Omental fat pad (tissue), 4 donors: ENCODE measurements around the gene CASP8. TPM values are rescaled to one million over a fixed set of nuclear protein-coding genes. Genes with fewer than 3 reads are reported as not detected.
"Not testable (repeated sequence)": the region's sequence is repeated elsewhere in the genome, so short reads cannot be mapped to it uniquely, and the experiment has no call there.

ENCODE experiments used
- ATAC-seq: fragments of 150-250 bp; one replicate; pipeline ENCODE4 v1.9.1; 2016; ENCODE audit warnings: mild to moderate bottlenecking, moderate library complexity; ENCODE audit not compliant: low FRiP score
- DNase-seq: peaks from one replicate; pipeline ENCODE4 v3.0.0-alpha.2; 2019; ENCODE audit warnings: low spot score
- total RNA-seq, 4 donors: library from RNA; depleted of rRNA; stranded (reverse); fragments of >200 nt; gene quantifications; one replicate each; pipeline ENCODE4 v1.1.0, GENCODE V29; 2016
- TF ChIP-seq, protein P1 (sequence below), 3 donors: fragments of 450-650 bp; IDR thresholded peaks; one replicate each; pipeline ENCODE4 v1.5.1; 2016 to 2017; ENCODE audit warnings: antibody characterized with exemption in 3 of 3, mild to moderate bottlenecking in 3 of 3, moderate library complexity in 2 of 3

Gene CASP8
- total RNA-seq, 4 donors from 2014 or later, result 22.9 to 31.4 (median 26.5) TPM

DNA sequence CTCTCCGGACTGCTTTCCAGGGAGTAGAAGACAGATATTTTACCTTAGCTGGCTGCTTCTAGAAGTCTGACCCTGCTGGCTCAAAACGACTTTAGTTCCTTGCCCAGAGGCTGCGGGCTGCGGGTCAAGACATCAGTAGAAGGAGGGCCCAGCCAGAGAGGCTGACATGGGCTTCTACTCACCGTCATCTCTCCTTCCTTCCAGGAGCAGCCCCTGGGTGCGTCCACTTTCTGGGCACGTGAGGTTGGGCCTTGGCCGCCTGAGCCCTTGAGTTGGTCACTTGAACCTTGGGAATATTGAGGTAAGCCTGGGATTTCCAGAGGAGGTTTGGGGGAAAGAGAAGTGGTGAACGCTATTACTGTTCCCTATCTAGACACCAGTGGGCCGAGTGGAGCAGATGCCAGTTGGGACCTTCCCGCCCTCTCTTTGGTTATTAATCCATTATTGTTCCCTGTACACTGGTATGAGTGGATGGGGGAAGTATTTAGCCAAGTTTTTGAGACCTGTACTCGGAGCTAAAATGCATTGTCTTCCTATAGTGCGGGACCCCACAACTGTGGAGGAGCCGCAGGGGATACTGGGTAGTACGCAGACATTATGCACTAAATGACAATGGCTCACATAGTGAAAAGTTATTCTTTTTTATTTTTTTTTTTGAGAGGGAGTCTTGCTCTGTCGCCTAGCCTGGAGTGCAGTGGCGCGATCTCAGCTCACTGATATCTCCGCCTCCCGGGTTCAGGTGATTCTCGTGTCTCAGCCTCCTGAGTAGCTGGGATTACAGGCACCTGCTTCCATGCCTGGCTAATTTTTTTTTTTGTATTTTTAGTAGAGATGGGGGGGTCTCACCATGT, 26.3 kb upstream of the CASP8 start:
- no peak for DNase-seq
- TF ChIP-seq, protein P1, sequence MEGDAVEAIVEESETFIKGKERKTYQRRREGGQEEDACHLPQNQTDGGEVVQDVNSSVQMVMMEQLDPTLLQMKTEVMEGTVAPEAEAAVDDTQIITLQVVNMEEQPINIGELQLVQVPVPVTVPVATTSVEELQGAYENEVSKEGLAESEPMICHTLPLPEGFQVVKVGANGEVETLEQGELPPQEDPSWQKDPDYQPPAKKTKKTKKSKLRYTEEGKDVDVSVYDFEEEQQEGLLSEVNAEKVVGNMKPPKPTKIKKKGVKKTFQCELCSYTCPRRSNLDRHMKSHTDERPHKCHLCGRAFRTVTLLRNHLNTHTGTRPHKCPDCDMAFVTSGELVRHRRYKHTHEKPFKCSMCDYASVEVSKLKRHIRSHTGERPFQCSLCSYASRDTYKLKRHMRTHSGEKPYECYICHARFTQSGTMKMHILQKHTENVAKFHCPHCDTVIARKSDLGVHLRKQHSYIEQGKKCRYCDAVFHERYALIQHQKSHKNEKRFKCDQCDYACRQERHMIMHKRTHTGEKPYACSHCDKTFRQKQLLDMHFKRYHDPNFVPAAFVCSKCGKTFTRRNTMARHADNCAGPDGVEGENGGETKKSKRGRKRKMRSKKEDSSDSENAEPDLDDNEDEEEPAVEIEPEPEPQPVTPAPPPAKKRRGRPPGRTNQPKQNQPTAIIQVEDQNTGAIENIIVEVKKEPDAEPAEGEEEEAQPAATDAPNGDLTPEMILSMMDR (IDR thresholded peaks at IDR 0.05), result no peak
- no peak for ATAC-seq

DNA sequence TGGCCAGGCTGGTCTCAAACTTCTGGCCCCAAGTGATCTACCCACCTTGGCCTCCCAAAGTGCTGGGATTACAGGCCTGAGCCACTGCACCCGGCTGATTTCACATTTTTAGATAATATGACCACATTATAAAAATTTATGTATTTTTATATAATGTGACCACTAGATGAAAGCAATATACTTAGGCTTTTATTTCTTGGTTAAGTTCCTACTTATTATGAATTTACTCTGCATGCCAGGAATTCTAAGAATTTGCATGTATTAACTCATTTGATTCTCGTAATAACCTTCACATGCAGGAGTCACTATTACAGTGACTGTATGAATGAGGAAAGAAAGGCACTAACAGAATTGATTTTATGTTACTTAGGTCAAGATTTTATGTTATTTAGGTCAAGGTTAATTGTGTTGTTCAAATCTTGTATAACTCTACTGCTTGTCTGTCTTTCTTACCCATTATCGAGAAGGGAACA, 25.6 kb upstream of the CASP8 start:
- DNase-seq (no peak), ATAC-seq (no peak)
- TF ChIP-seq, protein P1 (IDR thresholded peaks at IDR 0.05), result no peak

DNA sequence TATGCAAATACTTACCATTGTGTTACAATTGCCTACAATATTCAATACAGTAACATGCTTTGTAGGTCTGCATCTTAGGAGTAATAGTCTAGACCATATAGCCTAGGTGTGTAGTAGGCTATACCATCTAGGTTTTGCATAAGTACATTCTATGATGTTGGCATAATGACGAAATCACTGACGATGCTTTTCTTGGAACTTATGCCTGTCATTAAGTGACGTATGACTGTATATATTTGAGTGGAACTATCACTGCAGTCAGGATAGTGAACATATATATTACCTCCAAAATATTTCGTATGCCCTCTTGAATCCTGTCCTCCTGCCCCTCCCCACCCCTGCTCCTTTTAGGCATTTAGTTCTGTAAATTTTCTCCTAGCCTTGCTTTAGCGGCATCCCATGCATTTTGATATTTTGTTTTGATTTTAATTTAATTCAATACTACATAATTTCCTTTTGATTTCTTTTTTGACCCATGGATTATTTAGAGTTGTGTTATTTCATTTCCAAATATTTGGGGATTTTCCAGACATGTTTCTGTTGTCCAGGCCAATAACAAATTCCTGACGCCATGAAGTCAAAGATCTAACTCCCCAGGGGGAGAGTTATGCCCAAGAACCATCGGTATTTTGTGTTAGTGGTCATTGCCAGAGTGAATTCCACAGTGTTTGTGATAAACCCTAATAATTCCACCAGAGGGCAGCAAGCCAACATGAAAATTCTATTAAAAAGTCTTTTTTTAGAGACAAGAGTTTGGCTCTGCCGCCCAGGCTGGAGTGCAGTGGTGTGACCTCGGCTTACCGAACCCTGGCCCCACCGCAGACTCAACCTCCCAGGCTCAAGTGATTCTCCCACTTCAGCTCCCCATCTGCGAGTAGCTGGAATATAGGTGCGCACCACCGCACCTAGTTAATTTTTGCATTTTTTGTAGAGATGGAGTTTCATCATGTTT, 24.2 kb upstream of the CASP8 start:
- DNase-seq (no peak), ATAC-seq (peak; percentile 33)
- TF ChIP-seq, protein P1 (IDR thresholded peaks at IDR 0.05), result no peak

DNA sequence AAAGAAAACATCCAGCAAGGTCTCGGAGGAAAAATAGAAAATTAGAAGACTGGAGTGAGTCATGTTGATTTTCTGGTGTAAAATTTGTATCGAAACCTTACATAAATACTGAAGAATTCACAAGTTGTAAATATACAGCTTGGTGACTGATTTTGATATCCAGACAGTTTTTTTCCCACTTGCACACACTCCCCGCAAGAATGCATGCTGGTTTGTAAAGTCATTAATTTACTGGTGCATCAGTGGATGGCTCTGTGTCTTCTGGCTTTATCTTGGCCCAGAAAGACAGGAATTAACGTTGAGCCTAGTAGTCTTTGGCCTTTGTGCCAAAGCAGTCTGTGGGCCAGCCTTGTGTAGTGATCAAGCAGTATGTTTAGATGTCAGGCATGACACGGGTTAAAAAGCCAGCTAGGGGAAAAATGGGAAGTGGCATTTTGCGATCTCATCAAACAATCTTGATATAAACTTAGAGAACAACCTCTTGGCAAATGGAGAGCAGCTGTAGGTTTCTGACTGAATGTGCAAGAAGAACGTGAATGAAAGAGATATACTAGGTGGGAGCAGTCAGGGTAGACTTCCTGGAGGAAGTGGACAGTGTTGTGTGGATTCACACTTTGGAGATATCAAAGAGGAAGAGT, 22.7 kb upstream of the CASP8 start:
- DNase-seq (no peak), ATAC-seq (no peak)
- TF ChIP-seq, protein P1 (IDR thresholded peaks at IDR 0.05), result no peak

DNA sequence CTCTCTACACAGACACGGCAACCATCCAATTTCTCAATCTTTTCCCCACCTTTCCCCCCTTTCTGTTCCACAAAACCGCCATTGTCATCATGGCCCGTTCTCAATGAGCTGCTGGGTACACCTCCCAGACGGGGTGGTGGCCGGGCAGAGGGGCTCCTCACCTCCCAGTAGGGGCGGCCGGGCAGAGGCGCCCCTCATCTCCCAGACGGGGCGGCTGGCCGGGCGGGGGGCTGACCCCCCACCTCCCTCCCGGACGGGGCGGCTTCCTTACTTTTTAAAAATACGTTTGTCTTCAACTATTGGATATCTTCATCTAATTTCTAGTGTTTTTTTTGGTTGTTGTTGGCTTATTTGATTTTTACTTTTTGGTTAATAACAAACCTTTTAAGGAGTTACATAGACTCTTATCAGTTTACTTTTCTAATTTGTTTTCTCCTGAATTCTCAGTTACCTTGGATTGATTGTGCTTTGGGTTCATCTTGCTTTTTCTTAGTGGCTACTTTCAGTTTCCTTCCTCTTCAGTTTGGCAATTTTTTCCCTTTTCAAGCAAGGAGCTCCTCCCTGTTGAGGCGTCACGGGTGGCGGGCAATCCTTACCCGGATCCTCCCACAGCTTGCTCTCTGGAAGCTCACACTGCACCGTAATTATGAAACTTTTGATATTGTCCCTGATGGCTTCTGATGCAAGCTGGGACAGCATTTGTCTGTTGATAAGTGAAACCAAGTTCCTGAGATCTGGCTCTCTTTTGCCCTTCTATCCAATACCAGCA, 21.0 kb upstream of the CASP8 start:
- ATAC-seq, result peak; percentile 84
- not testable (repeated sequence) for DNase-seq

DNA sequence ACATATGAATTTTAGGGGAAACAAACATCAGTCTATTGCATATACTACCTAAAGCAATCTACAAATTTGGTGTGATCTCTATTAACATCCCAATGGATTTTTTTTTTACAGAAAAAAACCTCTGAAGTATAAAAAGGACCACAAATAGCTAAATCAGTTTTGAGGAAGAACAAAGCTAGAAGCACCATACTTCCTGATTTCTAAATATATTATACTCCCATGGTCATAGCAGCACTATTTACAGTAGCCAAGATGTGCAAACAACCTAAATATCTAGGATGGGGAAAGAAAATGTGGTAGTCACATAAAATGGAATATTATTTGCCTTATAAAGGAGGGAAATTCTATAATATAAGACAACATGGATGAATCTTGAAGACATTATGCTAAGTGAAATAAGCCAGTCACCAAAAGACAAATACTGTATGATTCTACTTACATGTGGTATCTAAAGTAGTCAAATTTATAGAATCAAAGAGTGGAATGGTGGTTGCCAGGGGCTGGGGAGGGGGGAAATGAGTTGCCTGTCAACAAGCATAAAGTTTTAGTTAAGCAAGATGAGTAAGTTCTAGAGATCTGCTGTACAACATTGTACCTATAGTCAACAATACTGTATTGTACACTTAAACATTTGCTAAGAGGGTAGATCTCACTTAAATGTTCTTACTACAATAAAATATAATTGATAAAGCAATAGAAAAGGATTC, 17.6 kb upstream of the CASP8 start:
- DNase-seq, result no peak
- ATAC-seq, result no peak
- TF ChIP-seq, protein P1 (IDR thresholded peaks at IDR 0.05), result no peak
